Right renal cortex interstitium (tissue), 3 donors: ENCODE measurements around the gene CLIC6. TPM values are rescaled to one million over a fixed set of nuclear protein-coding genes. Genes with fewer than 3 reads are reported as not detected.

Experiments
- DNase-seq, 3 donors: peaks; one replicate each; pipeline ENCODE4 v3.0.0-alpha.2; 2013; ENCODE audit warnings: low read depth in 3 of 3, low spot score in 2 of 3
- polyA plus RNA-seq, 3 donors: library from polyadenylated mRNA; unstranded; fragments of 120-200 nt; gene quantifications; one replicate each; pipeline ENCODE4 v1.2.1, GENCODE V29; 2013; ENCODE audit not compliant: insufficient read length in 3 of 3

Gene CLIC6
- polyA plus RNA-seq, 3 donors = 1.2 to 2.1 (median 1.8) TPM

DNA sequence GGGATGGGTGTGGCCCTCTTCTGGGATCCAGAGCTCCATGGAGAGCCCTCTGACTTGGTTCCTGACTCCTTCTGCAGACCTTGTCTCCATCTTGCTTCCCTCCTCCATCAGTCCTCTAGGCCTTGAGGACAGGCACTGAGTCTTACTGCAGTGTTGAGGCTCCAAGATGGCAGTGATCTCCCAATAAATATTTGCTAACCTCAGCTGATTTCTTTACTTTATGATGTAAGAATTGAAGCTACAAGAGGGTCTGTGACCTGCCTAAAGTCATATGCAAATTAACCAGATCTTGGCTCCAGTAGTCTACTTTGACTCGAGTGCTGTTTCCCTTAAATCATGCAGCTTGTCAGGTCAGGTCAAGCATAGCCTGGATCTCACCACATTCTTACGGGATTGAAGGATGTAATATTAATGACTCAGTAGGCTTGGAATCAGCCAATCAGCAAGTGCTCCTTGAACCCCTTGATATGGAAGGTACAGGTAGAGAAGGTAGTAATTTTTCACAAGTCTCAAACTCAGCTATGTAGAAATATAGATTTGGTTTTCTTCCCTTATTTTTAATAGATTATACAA is 93.0 kb downstream of the CLIC6 start:
- DNase-seq = no peak

DNA sequence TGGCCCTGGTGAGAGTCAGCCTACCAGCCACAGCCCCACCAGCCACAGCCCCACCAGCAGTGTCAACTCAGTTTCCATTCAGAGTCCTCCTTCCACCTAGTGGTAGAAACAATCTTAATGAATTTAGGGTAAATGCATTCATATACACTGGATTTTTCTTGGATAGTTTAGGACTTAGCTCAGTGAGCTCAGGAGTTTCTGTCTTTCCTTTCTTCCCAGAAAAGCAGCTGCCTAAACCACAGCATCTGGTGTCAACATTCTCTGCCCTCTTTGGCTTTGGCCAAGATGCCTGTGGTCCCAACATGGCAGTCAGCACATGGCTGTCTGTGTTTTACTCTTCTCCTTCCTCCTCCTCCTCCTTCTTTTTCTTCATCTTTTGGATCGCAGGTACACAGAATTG is 94.0 kb downstream of the CLIC6 start:
- no peak for DNase-seq

DNA sequence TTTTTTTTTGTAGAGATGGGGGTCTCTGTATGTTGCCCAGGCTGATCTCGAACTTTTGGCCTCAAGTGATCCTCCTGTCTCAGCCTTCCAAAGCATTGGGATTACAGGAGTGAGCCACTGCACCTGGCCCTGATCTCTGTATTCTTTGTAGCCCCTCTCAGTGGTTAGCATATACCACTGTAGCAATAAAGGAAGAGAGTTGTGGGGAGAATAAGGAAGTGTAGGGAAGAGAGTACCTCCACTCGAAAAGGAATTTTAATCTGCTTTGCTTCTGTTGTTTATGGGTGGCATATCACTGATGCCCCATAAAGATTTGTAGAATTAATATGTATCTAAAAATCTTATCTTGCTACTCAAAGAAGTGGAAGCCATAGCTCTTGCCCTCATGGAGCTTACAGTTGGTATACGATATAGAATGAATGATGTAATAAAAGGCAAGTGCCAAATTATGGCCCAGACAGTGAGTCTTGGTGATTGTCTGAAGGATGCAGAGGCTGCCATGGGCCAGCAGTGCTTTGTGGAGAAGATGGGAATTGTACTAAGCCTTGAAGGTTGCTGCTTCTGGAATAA is 96.0 kb downstream of the CLIC6 start:
- DNase-seq = no peak

DNA sequence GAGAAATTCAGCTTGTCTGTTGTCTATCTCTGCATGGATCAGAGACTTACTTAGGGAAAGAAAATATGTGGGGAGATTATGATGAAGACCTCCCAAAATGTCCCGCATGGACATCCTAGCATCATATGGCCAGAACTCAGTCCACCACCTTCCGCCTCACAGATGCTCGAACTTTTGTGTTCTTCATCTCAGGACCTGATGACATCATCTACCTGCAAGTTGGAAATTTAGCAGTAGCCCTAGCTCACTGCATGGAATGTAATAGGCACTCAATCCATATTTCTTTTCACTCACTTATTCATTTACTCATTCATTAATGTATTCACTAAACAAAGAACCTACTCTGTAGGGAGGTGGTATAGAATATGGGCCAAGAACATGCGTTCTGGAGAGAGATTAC is 96.8 kb downstream of the CLIC6 start:
- no peak for DNase-seq

DNA sequence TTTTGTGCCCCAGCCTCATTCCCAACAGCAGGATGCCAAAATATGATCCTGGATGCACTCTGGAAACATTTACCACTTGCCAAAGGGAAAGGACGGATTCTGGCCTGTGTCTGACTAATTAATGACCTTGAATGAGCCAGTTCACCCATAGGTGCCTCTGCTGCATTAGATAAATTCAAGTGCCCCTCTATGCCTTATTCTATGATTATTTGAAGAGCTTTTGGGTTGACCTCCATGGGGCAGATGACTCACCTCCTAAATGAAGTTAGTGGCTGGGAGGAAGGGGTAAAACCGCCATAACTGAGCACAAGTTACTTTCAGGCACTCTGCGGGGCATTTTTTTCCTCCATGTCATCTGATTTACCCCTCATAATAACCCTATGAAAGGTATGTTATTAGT is 98.1 kb downstream of the CLIC6 start:
- DNase-seq = no peak

Other genes starting within 250 kb of the CLIC6 start
- gene SMIM34, start 245.0 kb upstream of the CLIC6 start, polyA plus RNA-seq = under 1 TPM; 0.11 to 0.35 (median 0.27) TPM
- 1 to 10 TPM in 1 of 3 donors, under 1 TPM in 1, not detected in 1; 0.27 to 1.2 TPM for gene KCNE1, start 156.8 kb upstream of the CLIC6 start, polyA plus RNA-seq
- gene RCAN1, start 53.9 kb upstream of the CLIC6 start, polyA plus RNA-seq = 10 to 100 TPM; 34.8 to 39.4 (median 35.5) TPM